ENCODE results near the gene GALNT2. TPM values are rescaled to one million over a fixed set of nuclear protein-coding genes. Genes with fewer than 3 reads are reported as not detected.

GALNT2 gene
- total and polyA plus RNA-seq, 9 of the 15 experiments (the other 6 are each of a cell fraction or from before 2014, with no cell fraction given): 1.6 to 106 (median 51.9) TPM

GRCh38 chr1:230268371-230269170, 201.5 kb downstream of the GALNT2 start (continued):
- TF ChIP-seq E2F1 (CRISPR knock-in tag; IDR thresholded peaks at IDR 0.05) (no peak), YY1 (IDR thresholded peaks at IDR 0.05; ENCODE audit: borderline replicate concordance in 1 of 3, control insufficient read depth in 1 of 3, extremely low read depth in 1 of 3, insufficient read depth in 3 of 3, insufficient read length in 1 of 3, insufficient replicate concordance in 2 of 3, low read depth in 1 of 3, low read length in 2 of 3) (peak in 1 of 3 experiments; percentile 71), NR2C1 (IDR thresholded peaks at IDR 0.05) (no peak), NR2C1 (tag; IDR thresholded peaks at IDR 0.05) (0 out of 2 replicates have a peak, but pooled peaks have one; percentile 10), ILK (tag; IDR thresholded peaks at IDR 0.05; ENCODE audit: borderline replicate concordance, low read depth) (no peak), ATF1 (CRISPR knock-in tag; IDR thresholded peaks at IDR 0.05) (no peak), ATF1 (tag; IDR thresholded peaks at IDR 0.05) (peak; percentile 20; the same call in 1 of the 2 replicates), CREB1 (IDR thresholded peaks at IDR 0.05) (no peak), CREB1 (CRISPR knock-in tag; IDR thresholded peaks at IDR 0.05) (peak; percentile 44; the same call in 1 of the 2 replicates), ZNF436 (CRISPR knock-in tag; IDR thresholded peaks at IDR 0.05) (no peak), ZBTB34 (CRISPR knock-in tag; IDR thresholded peaks at IDR 0.05) (no peak), BRCA1 (IDR thresholded peaks at IDR 0.05) (no peak), BRCA1 (CRISPR knock-in tag; IDR thresholded peaks at IDR 0.05) (no peak), KAT7 (CRISPR knock-in tag; IDR thresholded peaks at IDR 0.05; ENCODE audit: borderline replicate concordance) (no peak), CC2D1A (IDR thresholded peaks at IDR 0.05) (peak; percentile 64; the same call in 1 of the 2 replicates), NEUROD1 (IDR thresholded peaks at IDR 0.05; ENCODE audit: borderline replicate concordance, low read depth, low read length, partially characterized antibody) (no peak), HDGF (IDR thresholded peaks at IDR 0.05) (0 out of 2 replicates have a peak, but pooled peaks have one; percentile 62)
- TF ChIP-seq, protein P1, sequence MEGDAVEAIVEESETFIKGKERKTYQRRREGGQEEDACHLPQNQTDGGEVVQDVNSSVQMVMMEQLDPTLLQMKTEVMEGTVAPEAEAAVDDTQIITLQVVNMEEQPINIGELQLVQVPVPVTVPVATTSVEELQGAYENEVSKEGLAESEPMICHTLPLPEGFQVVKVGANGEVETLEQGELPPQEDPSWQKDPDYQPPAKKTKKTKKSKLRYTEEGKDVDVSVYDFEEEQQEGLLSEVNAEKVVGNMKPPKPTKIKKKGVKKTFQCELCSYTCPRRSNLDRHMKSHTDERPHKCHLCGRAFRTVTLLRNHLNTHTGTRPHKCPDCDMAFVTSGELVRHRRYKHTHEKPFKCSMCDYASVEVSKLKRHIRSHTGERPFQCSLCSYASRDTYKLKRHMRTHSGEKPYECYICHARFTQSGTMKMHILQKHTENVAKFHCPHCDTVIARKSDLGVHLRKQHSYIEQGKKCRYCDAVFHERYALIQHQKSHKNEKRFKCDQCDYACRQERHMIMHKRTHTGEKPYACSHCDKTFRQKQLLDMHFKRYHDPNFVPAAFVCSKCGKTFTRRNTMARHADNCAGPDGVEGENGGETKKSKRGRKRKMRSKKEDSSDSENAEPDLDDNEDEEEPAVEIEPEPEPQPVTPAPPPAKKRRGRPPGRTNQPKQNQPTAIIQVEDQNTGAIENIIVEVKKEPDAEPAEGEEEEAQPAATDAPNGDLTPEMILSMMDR (IDR thresholded peaks at IDR 0.05 in 2 of 3, conservative IDR thresholded peaks at IDR 0.05 in 1 of 3; ENCODE audit: insufficient read depth in 2 of 3, low read depth in 1 of 3, low read length in 3 of 3): peak; percentile 64 to 82 (median 76)
- TF ChIP-seq, protein P2, sequence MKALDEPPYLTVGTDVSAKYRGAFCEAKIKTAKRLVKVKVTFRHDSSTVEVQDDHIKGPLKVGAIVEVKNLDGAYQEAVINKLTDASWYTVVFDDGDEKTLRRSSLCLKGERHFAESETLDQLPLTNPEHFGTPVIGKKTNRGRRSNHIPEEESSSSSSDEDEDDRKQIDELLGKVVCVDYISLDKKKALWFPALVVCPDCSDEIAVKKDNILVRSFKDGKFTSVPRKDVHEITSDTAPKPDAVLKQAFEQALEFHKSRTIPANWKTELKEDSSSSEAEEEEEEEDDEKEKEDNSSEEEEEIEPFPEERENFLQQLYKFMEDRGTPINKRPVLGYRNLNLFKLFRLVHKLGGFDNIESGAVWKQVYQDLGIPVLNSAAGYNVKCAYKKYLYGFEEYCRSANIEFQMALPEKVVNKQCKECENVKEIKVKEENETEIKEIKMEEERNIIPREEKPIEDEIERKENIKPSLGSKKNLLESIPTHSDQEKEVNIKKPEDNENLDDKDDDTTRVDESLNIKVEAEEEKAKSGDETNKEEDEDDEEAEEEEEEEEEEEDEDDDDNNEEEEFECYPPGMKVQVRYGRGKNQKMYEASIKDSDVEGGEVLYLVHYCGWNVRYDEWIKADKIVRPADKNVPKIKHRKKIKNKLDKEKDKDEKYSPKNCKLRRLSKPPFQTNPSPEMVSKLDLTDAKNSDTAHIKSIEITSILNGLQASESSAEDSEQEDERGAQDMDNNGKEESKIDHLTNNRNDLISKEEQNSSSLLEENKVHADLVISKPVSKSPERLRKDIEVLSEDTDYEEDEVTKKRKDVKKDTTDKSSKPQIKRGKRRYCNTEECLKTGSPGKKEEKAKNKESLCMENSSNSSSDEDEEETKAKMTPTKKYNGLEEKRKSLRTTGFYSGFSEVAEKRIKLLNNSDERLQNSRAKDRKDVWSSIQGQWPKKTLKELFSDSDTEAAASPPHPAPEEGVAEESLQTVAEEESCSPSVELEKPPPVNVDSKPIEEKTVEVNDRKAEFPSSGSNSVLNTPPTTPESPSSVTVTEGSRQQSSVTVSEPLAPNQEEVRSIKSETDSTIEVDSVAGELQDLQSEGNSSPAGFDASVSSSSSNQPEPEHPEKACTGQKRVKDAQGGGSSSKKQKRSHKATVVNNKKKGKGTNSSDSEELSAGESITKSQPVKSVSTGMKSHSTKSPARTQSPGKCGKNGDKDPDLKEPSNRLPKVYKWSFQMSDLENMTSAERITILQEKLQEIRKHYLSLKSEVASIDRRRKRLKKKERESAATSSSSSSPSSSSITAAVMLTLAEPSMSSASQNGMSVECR (CRISPR knock-in tag; IDR thresholded peaks at IDR 0.05): peak; percentile 50; the same call in 1 of the 2 replicates

Measured in K562 (cell line).